ENCODE measurements around the gene CCDC85A.

The CCDC85A gene

DNA sequence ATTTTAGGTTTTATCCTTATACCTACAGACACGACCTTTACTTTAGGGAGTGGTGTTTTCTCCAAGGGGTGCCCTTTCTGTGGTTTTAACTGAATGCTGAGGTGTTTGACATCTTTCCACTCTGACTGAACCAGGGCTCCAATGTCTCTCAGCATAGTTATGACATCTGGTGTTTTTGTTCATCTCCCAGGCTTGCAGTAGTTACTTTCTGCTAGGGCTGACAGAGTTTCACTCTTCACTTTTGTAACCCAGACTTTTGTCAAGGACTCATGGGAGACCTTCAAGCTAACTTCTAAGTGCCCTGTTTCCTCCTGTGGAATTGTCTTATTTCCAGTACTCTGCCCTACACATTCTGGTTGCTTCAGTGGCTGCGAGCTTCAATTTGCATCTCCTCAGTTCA, 103.1 kb downstream of the CCDC85A start:
- DNase-seq (ENCODE audit: low read depth, low spot score): no peak
- no peak overlapping the region for H3K4me3 ChIP-seq (ENCODE audit: insufficient read length, low read depth)
- H3K36me3 ChIP-seq (ENCODE audit: insufficient read depth, insufficient read length, low read length): no peaks in the 10 kb centered on the region
- no peaks in the 10 kb centered on the region for H3K27me3 ChIP-seq (ENCODE audit: insufficient read depth, insufficient read length)
- H3K9ac ChIP-seq (ENCODE audit: insufficient read length, low read depth): no peak overlapping the region
- no peak for TF ChIP-seq ZNF274 (IDR thresholded peaks at IDR 0.05; ENCODE audit: low read depth, low read length)
- no peak for TF ChIP-seq YY1 (IDR thresholded peaks at IDR 0.05; ENCODE audit: insufficient read depth, insufficient read length)
- no peak for TF ChIP-seq SUZ12 (IDR thresholded peaks at IDR 0.05; ENCODE audit: extremely low read depth, insufficient read depth, insufficient read length)
- no peaks in the 10 kb centered on the region for H3K4me1 ChIP-seq (ENCODE audit: insufficient read depth, insufficient read length)
- no peaks in the 10 kb centered on the region for H3K9me3 ChIP-seq (ENCODE audit: insufficient read depth, low read length)

DNA sequence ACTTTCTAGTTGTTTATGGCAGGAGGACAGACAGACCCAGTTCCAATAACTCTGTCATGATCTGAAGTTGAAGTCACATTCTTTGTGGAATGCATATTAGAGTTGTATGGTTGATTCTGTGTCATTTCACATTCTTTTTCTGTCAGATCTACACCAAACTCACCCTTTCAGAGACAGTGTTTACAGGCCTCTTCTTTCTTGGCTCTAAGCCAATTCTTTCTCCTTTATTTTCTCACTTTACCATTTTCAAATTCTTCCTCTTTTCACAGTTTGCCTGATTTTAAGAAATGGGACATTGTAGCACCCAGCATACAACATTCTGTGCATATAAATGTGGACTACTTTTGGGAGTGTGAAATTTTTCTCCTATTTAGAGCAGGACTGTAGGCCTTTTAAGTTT, 103.7 kb downstream of the CCDC85A start:
- no peak for DNase-seq (ENCODE audit: low read depth, low spot score)
- TF ChIP-seq YY1 (IDR thresholded peaks at IDR 0.05; ENCODE audit: insufficient read depth, insufficient read length): no peak
- TF ChIP-seq SUZ12 (IDR thresholded peaks at IDR 0.05; ENCODE audit: extremely low read depth, insufficient read depth, insufficient read length): no peak
- no peak for TF ChIP-seq ZNF274 (IDR thresholded peaks at IDR 0.05; ENCODE audit: low read depth, low read length)
- Histone ChIP-seq H3K36me3 (ENCODE audit: insufficient read depth, insufficient read length, low read length) (no peaks in the 10 kb centered on the region), H3K4me3 (ENCODE audit: insufficient read length, low read depth) (no peak overlapping the region), H3K4me1 (ENCODE audit: insufficient read depth, insufficient read length) (no peaks in the 10 kb centered on the region), H3K27me3 (ENCODE audit: insufficient read depth, insufficient read length) (no peaks in the 10 kb centered on the region), H3K9me3 (ENCODE audit: insufficient read depth, low read length) (no peaks in the 10 kb centered on the region), H3K9ac (ENCODE audit: insufficient read length, low read depth) (no peak overlapping the region)

DNA sequence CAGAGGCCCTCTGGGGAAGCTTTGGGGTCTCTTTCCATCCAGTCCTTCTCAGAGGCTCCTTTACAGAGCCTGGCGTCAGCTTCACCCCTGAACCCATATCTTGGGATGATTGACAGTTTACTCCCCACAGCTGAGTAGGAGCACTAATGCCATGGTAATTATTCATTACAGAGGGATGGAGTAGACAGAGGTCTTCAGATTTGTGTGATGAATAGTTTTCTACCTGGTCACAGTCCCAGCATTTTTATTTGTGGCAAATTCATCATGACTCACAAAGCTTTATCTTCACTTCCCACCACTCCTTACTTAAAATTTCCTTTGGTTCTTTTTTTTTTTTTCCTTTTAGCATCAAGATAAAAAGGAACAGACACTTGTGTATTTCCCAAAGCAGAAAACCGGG, 104.2 kb downstream of the CCDC85A start:
- Histone ChIP-seq H3K9ac (ENCODE audit: insufficient read length, low read depth) (no peak overlapping the region), H3K27me3 (ENCODE audit: insufficient read depth, insufficient read length) (no peaks in the 10 kb centered on the region), H3K36me3 (ENCODE audit: insufficient read depth, insufficient read length, low read length) (no peaks in the 10 kb centered on the region), H3K4me3 (ENCODE audit: insufficient read length, low read depth) (no peak overlapping the region), H3K9me3 (ENCODE audit: insufficient read depth, low read length) (no peaks in the 10 kb centered on the region), H3K4me1 (ENCODE audit: insufficient read depth, insufficient read length) (no peaks in the 10 kb centered on the region)
- TF ChIP-seq YY1 (IDR thresholded peaks at IDR 0.05; ENCODE audit: insufficient read depth, insufficient read length): no peak
- TF ChIP-seq SUZ12 (IDR thresholded peaks at IDR 0.05; ENCODE audit: extremely low read depth, insufficient read depth, insufficient read length): no peak
- TF ChIP-seq ZNF274 (IDR thresholded peaks at IDR 0.05; ENCODE audit: low read depth, low read length): no peak
- no peak for DNase-seq (ENCODE audit: low read depth, low spot score)

DNA sequence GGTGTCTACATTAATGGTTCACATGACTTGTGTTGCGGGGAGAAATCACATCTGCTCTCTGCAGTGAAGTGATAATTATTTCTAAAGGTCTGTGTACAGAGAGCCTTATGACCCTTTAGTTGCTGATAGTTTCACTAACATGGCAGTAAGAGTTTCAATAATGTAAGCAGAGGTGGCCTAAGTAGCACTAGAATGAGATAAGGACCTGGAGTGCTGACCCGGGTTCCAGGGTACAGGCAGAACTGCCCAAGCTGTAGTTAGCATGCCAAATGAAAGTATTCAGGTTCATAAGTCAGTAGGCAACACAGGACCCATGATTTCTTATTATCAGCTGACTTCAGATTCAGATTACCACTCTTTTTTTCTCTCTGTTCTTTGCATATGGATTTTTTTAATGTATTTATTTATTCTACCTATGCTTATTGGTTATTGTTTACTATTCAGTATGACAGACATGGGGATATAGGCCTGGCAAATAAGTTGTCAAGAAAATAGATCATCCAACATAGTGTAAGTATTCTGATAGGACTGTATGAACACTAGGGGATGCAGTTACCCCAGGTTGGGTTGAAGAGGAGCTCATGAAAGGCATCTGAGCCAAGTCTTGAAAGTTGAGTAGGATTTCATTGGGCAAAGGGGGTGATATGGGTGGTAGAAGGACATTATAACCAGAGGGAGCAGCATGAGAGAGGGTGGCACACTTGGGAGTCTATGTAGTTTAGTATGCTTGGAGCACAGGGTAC, 105.2 kb downstream of the CCDC85A start:
- Histone ChIP-seq H3K4me1 (ENCODE audit: insufficient read depth, insufficient read length) (no peaks in the 10 kb centered on the region), H3K36me3 (ENCODE audit: insufficient read depth, insufficient read length, low read length) (no peaks in the 10 kb centered on the region), H3K9me3 (ENCODE audit: insufficient read depth, low read length) (no peaks in the 10 kb centered on the region), H3K27me3 (ENCODE audit: insufficient read depth, insufficient read length) (no peaks in the 10 kb centered on the region), H3K4me3 (ENCODE audit: insufficient read length, low read depth) (no peak overlapping the region), H3K9ac (ENCODE audit: insufficient read length, low read depth) (no peak overlapping the region)
- TF ChIP-seq ZNF274 (IDR thresholded peaks at IDR 0.05; ENCODE audit: low read depth, low read length) (no peak), SUZ12 (IDR thresholded peaks at IDR 0.05; ENCODE audit: extremely low read depth, insufficient read depth, insufficient read length) (no peak), YY1 (IDR thresholded peaks at IDR 0.05; ENCODE audit: insufficient read depth, insufficient read length) (no peak)
- no peak for DNase-seq (ENCODE audit: low read depth, low spot score)

DNA sequence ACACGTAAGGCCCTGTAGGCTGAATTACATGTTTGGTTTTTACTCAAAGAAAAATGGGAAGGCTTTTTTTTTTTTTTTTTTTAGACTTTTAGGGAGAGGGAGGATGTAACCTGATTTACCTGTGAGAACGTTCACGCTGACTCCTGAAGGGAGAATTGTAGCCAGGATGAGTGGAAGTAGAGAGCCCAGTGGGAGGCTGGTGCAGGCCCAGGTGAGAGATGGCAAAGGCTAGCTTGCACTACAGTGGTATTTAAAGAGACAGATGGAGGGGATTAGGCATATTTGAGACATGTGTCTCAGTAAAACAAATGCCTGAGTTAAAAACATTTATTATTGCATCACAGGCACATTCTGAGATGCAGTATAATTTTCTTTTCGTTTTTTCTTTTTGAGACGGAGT, 107.9 kb downstream of the CCDC85A start:
- Histone ChIP-seq H3K9me3 (ENCODE audit: insufficient read depth, low read length) (no peaks in the 10 kb centered on the region), H3K4me1 (ENCODE audit: insufficient read depth, insufficient read length) (no peaks in the 10 kb centered on the region), H3K27me3 (ENCODE audit: insufficient read depth, insufficient read length) (no peaks in the 10 kb centered on the region), H3K4me3 (ENCODE audit: insufficient read length, low read depth) (no peak overlapping the region), H3K36me3 (ENCODE audit: insufficient read depth, insufficient read length, low read length) (no peaks in the 10 kb centered on the region), H3K9ac (ENCODE audit: insufficient read length, low read depth) (no peak overlapping the region)
- no peak for DNase-seq (ENCODE audit: low read depth, low spot score)
- TF ChIP-seq ZNF274 (IDR thresholded peaks at IDR 0.05; ENCODE audit: low read depth, low read length): no peak
- TF ChIP-seq YY1 (IDR thresholded peaks at IDR 0.05; ENCODE audit: insufficient read depth, insufficient read length): no peak
- TF ChIP-seq SUZ12 (IDR thresholded peaks at IDR 0.05; ENCODE audit: extremely low read depth, insufficient read depth, insufficient read length): no peak

DNA sequence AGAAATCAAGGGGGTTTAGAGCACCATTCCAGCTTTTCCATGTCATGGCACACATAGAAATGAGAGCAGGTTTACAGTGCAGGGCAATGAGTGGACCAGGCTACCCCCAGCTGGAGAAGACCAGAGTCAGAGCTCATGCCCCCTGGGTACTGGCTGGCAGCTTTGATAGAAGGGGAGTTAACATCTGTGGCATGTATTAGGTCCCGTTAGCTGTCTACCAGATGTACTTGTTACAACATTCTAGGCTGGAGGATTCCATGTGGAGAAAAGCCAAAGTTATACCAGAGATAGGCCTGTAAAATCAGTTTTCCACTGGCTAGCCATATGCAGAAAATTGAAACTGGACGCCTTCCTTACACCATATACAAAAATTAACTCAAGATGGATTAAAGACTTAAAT, 109.2 kb downstream of the CCDC85A start:
- TF ChIP-seq ZNF274 (IDR thresholded peaks at IDR 0.05; ENCODE audit: low read depth, low read length) (no peak), YY1 (IDR thresholded peaks at IDR 0.05; ENCODE audit: insufficient read depth, insufficient read length) (no peak), SUZ12 (IDR thresholded peaks at IDR 0.05; ENCODE audit: extremely low read depth, insufficient read depth, insufficient read length) (no peak)
- H3K27me3 ChIP-seq (ENCODE audit: insufficient read depth, insufficient read length): no peaks in the 10 kb centered on the region
- DNase-seq (ENCODE audit: low read depth, low spot score): no peak
- no peak overlapping the region for H3K9ac ChIP-seq (ENCODE audit: insufficient read length, low read depth)
- H3K36me3 ChIP-seq (ENCODE audit: insufficient read depth, insufficient read length, low read length): no peaks in the 10 kb centered on the region
- H3K4me3 ChIP-seq (ENCODE audit: insufficient read length, low read depth): no peak overlapping the region
- H3K4me1 ChIP-seq (ENCODE audit: insufficient read depth, insufficient read length): no peaks in the 10 kb centered on the region
- H3K9me3 ChIP-seq (ENCODE audit: insufficient read depth, low read length): no peaks in the 10 kb centered on the region

DNA sequence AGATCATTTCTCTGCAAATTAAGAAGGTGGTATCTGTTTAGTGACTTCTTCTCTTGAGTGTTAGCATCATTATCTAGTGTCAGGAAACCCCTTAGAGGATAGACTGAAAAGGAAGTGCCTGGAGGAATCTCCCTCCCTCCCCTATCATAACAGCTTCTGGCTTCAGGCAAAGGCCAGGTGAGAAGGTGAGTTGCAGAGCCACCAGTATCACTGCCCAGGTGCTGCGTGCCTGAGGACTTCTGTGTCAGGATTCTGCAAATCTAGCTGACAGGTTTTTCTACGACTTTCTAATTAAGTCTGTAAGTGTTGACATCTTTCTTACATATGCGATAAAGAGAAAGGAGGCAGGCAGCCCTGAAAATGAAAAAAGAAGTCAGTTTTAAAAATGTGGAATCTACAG, 111.9 kb downstream of the CCDC85A start:
- Histone ChIP-seq H3K4me3 (ENCODE audit: insufficient read length, low read depth) (no peak overlapping the region), H3K4me1 (ENCODE audit: insufficient read depth, insufficient read length) (no peaks in the 10 kb centered on the region), H3K27me3 (ENCODE audit: insufficient read depth, insufficient read length) (no peaks in the 10 kb centered on the region), H3K9me3 (ENCODE audit: insufficient read depth, low read length) (no peaks in the 10 kb centered on the region), H3K9ac (ENCODE audit: insufficient read length, low read depth) (no peak overlapping the region), H3K36me3 (ENCODE audit: insufficient read depth, insufficient read length, low read length) (no peaks in the 10 kb centered on the region)
- TF ChIP-seq SUZ12 (IDR thresholded peaks at IDR 0.05; ENCODE audit: extremely low read depth, insufficient read depth, insufficient read length): no peak
- no peak for TF ChIP-seq YY1 (IDR thresholded peaks at IDR 0.05; ENCODE audit: insufficient read depth, insufficient read length)
- DNase-seq (ENCODE audit: low read depth, low spot score): no peak

Data from NT2/D1 (cell line).